Left cardiac atrium (tissue), 4 donors: Measurements from ENCODE around the gene SLFN11. TPM values are rescaled to one million over a fixed set of nuclear protein-coding genes. Genes with fewer than 3 reads are reported as not detected.
"Not testable (repeated sequence)": the region's sequence is repeated elsewhere in the genome, so short reads cannot be mapped to it uniquely, and the experiment has no call there.

Experiments
- ATAC-seq, 2 donors: fragments of 200-7000 bp; cut with Tn5 transposase; one replicate each; pipeline ENCODE4 v1.9.1; 2020; ENCODE audit warnings: mild to moderate bottlenecking in 2 of 2, moderate library complexity in 2 of 2
- DNase-seq: peaks from one replicate; pipeline ENCODE4 v3.0.0-alpha.2; 2020
- intact Hi-C, 2 donors: fragments of 100-400 bp; cut with DNase I; formaldehyde crosslinking; loops; one replicate each; pipeline versions ENCODE4 v1.14.1 to v1.15.1; 2022 to 2023
- total RNA-seq, 2 donors: library from RNA; stranded (reverse); fragmentation: NEBNext Ultra II Directional; extraction: Animal tissue kit (Norgen Biotek cat#: 25700); gene quantifications; one replicate each; pipeline ENCODE4 v1.2.1, GENCODE V29; 2021
- donor health status: DM: no; HTN: yes; CAD: no.
- donor health status: DM: no; HTN: yes; CAD: no; lungs with severe emphysema.
- donor health status: DM: yes; HTN: yes; CAD: no.
- donor health status: Dilated cardiomyopathy.

The SLFN11 gene
- total RNA-seq, 2 donors from 2014 or later = 26.6 to 27.4 TPM

DNA sequence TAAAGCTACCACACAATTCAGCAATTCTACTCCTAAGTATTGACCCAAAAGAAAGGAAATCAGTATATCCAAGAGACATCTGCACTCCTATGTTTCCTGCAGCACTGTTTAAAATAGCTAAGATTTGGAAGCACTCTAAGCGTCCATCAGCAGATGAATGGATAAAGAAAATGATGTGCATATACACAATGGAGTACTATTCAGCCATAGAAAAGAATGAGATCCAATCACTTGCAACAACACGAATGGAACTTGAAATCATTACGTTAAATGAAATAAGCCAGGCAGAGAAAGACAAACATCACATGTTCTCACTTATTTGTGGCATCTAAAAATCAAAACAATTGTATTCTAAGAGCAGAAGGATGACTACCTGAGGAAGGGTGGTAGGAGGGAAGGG is 1.5 kb downstream of the SLFN11 start:
- no peak for ATAC-seq

DNA sequence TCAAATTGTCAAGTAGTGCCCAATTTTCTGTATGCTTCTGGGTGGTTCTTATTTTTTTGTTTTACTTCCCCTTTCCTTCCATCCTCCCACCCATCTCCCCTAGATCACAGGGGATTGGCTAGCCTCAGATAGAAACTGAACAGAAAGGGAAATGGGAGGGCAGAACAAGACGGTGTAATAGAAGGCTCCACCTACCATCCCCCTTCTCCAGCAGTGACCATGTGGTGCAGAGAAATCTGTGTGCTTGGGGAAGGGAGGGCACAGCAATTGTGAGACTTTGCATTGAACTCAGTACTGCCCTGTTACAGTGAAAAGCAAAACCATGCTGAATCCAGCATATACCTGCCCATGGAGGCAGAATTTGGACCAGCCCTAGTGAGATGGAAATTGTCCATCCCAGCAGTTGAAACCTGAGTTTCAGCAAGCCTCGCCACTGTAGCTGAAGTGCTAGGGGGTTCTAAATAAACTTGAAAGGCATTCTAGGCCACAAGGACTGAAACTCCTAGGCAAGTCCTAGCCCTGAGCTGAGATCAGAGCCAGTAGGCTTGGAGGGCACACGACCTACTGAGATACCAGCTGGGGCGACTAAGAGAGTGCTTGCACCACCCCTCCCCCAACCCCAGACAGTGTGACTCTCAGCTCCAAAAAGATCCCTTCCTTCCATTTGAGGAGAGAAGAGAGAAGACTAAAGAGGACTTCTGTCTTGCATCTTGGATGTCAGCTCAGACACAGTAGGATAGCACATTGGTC is 5.2 kb downstream of the SLFN11 start:
- ATAC-seq (peak; percentile 89), DNase-seq (no peak)
- intact Hi-C loops = no loop called here

More for the DNA sequence above, 1.5 kb downstream of the SLFN11 start:
- DNase-seq = no peak
- intact Hi-C loops = no loop called here

GRCh38 chr17:35361027-35361426 is 12.4 kb downstream of the SLFN11 start:
- intact Hi-C loops = no loop called here

DNA sequence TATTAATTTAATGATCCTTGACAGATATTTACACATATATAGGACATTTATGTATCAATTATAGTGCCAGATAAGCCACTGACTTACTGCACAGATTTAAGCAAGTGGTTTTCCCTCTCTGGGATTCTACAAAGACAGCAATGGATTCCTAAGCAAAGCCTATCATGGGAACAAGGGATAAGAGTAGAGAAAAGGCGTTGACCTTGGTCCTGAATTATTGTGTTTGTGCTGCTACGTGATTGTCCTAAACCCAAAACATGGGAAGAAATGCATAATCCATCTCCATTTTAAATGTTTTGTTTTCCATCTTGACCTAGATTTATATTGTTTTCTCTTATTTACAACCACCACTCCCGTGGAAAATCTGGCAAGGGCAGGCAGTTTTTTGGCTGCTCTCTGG is 14.0 kb downstream of the SLFN11 start:
- intact Hi-C loops = no loop called here
- DNase-seq (no peak), ATAC-seq (no peak)

More at GRCh38 chr17:35361027-35361426, 12.4 kb downstream of the SLFN11 start:
- DNase-seq = no peak
- ATAC-seq = peak; percentile 34 to 55

DNA sequence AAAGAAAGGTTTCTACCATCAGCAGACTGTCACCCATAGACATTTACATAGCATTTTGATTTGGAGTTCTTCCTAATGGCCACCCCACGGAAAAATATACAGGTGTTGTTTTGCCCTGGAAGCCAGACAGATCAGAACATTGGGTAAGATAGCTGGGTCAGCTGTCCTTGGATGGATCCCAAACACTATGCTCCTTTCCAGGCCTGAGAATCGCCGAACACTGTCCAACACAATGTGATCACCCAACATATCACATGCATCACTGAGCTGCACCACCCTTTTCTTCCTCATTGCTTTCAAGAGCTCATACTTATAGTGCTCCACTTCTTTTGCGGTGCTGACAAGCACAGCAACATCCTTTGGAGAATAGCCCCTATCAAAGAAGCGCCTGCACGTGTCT is 21.1 kb downstream of the SLFN11 start:
- intact Hi-C loops = no loop called here
- ATAC-seq = no peak
- DNase-seq = no peak

DNA sequence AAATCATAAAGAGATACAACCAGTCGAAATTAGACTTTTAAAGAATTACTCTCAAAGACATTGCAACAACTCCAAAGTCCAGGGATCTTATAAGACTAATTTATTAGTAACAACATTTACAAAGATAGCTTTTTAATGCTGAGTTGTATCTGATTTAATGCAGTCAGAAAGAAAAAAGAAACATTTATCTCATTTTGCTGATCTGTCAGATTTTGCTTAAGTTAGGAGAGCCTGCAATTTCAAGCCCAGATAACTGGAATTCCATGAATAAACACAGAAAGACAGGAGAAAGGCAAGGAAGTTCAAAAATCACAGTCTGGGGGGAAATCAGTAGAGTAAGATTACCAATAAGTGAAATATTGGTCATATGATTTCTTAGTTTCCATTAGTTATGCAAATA is 22.9 kb downstream of the SLFN11 start:
- no peak for ATAC-seq

DNA sequence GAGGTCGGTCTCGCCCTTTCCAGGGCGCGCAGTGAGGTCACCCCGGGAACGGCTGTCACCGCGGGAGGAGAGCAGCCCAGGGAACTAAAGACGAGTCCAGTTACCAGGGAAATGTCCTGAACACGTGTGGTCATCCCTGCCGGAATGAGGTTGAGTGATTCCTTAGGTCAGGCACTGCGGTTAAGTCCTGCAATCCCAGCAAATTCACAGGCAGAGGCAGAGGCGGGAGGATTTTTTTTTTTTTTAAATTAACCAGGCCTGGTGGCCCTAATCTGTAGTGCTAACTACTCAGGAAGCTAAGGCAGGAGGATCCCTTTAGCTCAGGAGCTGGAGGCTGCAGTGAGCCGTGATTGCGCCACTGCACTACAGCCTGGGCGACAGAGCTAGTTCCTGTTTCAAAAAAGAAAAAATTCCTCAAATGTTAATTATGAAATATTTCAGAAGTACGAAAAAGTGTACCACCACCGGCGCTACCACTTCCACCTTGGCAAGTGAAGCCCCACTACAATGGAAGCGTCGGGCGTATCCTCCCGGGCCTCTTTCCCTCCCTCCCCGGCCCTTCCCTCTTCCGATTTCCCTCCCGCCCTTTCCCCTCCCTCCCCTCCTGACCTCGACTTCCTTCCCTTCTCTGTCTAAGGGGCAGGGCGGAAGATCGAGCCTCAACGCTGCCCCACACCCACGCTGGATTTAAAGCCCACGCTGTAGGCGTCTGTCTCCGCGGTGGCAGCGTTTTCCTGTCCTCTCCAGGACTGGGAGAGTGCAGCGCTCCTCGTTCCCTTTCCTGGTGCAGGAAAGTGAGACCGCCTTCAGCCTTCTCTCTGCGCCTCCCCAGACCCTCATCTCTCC is 27.3 kb downstream of the SLFN11 start:
- intact Hi-C loops = no loop called here
- ATAC-seq (peak; percentile 89 to 94), DNase-seq (peak; percentile 87)

More for the DNA sequence above, 22.9 kb downstream of the SLFN11 start:
- intact Hi-C loops = no loop called here
- no peak for DNase-seq

DNA sequence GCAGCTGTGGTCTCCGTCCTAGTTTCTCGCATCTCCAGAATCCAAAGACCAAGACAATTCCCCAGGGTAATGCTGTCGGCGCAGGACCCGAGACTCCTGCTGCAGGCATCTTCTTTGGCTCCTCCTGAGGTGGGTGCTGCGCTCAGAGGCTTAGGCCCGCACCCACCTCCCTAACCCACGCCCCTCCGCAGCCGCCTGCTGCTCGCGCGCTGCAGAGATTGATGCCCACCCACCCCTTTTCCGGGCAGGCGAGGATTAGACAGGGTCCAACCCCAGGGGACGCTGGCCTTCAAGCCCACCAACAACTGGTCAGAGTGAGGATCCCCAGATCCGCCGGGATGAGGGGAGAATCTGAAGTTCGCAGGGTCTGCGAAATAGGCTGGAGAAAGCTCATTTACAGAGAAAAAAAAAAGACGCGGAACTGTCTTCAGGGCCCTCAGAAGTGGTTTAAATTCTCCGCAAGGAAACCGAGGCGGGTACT is 27.9 kb downstream of the SLFN11 start:
- DNase-seq = no peak
- peak in 1 of 2 donors; percentile 10 for ATAC-seq
- intact Hi-C loops = no loop called here

- ATAC-seq = no peak
- intact Hi-C loops = no loop called here
- DNase-seq = no peak
Observed at GRCh38 chr17:35344262-35344661, 29.2 kb downstream of the SLFN11 start.

- no peak for DNase-seq
- no peak for ATAC-seq
- intact Hi-C loops = no loop called here
Observed at GRCh38 chr17:35342276-35342675, 31.1 kb downstream of the SLFN11 start.

DNA sequence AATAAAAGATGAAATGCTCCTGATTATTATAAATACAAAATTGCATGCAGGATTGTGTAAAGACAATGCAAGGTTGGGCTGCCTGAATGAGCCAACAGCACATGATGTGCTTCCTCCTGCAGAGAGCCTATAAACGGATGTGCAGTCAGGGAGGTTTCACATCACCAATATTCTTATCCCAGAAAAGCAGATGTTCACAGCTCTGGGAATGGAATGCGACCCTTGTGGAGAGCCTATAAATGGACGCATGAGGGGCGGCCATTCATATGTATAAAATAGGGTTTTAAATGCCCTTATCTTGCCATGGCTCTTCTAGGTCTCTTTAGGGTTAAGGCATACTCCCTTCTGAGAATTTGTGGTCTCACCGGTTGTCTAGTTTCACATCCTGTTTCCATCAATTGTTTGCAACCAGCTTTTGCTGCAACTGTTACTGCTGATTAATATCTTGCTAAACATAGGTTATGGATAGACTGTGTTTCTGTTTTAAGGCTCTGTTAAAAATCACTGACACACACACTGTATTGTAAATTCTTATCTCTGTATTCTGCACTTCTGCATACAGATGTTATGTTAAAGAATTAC is 31.9 kb downstream of the SLFN11 start:
- intact Hi-C loops = no loop called here
- ATAC-seq (no peak), DNase-seq (no peak)

- intact Hi-C loops = no loop called here
- DNase-seq (no peak), ATAC-seq (no peak)
Observed at GRCh38 chr17:35338230-35338629, 35.2 kb downstream of the SLFN11 start.

DNA sequence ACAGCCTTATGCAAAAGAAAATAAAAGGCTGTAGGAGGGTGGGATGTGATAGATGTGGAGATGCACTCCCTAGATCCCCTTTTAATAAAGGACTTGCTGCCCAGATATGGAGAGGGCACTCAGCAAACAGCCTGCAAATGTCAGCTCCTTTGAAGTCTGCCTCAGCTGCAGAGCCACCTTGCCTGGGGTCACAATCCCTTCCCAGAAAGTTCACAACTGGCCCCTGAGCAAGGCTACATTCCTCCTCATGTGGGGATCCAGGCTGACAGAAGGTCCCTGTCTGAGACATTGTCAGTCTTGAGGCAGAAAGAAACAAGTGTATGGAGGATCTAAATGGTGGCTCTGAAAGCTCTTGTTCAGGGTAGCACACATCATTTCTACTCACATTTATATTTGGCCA is 36.1 kb downstream of the SLFN11 start:
- no peak for ATAC-seq
- intact Hi-C loops = no loop called here
- no peak for DNase-seq

DNA sequence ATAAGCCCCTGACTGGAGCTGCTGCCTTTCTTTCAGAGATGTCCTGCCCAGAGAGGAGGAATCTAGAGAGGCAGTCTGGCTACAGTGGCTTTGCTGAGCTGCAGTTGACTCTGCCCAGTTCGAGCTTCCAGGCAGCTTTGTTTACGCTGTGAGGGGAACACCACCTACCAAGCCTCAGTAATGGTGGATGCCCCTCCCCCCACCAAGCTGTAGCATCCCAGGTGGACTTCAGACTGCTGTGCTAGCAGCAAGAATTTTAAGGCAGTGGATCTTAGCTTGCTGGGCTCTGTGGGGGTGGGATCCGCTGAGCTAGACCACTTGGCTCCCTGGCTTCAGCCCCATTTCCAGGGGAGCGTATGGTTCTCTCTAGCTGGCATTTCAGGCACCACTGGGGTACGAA is 39.8 kb downstream of the SLFN11 start:
- intact Hi-C loops, ATAC-seq, DNase-seq: not testable (repeated sequence)

DNA sequence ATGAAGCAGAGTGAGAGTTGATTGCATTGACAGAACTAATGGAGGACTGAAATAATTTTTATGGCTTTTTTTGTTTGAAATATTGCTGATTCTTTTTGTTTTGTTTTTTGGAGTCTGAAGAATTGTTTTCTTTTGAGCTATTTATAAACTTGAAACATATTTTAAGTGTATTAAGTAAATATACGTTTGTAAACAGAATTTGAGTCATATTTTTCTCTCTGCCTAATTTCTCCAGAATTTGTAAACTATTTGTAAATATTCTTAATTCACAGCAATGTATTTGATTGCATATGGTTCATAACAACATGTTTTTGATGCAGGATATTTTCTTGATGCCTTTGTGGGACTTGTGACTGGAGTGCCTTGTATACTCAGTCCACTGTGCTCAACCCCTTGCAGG is 50.7 kb downstream of the SLFN11 start:
- DNase-seq (no peak), ATAC-seq (no peak)
- intact Hi-C loops = no loop called here

DNA sequence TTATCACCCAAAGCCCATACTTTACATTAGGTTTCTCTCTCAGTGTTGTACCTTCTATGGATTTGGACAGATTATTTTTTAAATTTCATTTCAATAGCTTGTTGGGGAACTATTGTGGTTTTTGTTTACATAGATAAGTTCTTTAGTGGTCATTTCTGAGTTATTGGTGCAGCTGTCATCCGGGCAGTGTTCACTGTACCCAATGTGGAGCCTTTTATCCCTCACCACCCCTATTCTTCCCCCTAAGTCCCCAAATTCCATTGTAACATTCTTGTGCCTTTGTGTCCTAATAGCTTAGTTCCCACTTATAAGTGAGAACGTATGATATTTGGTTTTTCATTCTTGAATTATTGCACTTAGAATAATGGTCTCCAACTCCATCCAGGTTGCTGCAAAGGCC is 57.5 kb downstream of the SLFN11 start:
- intact Hi-C loops = no loop called here
- ATAC-seq (no peak), DNase-seq (no peak)

GRCh38 chr17:35315283-35315682 is 58.1 kb downstream of the SLFN11 start:
- DNase-seq (peak; percentile 44), ATAC-seq (peak in 1 of 2 donors; percentile 66)
- intact Hi-C loops = no loop called here

GRCh38 chr17:35314415-35315216 is 58.8 kb downstream of the SLFN11 start:
- no peak for DNase-seq
- intact Hi-C loops = loop anchor here (5.0 kb wide), 2 partner anchors 118 to 223 kb away; partner anchors contain the start of genes SLFN12 (in 1 of the 2) and SLFN12L (in 1 of the 2)
- no peak for ATAC-seq

DNA sequence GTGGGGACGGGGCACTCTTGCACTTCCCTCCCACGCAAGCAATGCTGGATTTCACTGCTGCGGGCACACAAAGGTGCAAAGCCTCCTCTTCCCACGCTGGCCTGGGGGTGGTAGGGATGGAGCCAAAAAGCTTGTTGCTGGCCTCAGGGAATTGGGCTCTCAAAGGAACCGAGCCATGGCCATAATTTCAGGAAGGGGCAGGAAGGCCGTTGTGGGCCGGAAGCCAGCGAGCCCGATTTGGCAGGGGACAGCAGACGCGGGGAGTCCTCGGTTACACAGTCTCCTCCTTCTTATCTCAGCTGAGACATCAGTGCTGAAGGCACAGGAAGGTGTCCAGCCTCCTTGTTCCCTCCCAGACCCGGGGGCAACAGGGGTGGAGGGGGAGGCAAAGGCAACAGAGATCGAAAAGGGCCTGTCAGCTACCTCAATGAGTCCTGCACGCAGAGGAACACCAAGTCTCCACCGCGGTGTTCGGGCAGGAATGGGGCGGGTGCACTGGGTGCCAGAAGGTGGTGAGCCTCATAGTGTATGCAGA is 59.5 kb downstream of the SLFN11 start:
- DNase-seq (peak; percentile 61), ATAC-seq (peak; percentile 20 to 51)
- intact Hi-C loops = loop anchor here (5.0 kb wide), 2 partner anchors 118 to 223 kb away; partner anchors contain the start of genes SLFN12 (in 1 of the 2) and SLFN12L (in 1 of the 2)
